Mesenchymal stem cell (in vitro differentiated cells and primary cell): ENCODE data around the gene AGXT.

Experiments
- DNase-seq: peaks from one replicate; pipeline ENCODE4 v3.0.0-alpha.2; 2013
- H2AFZ ChIP-seq: one replicate; pipeline ENCODE4 v1.6.1; 2013; ENCODE audit warnings: low read depth, mild to moderate bottlenecking, control low read depth, inconsistent platforms, low read length, moderate library complexity
- H2AK5ac ChIP-seq: 2 replicates; pipeline ENCODE4 v1.6.1; 2013; ENCODE audit warnings: low read length, moderate library complexity, mild to moderate bottlenecking, inconsistent platforms; ENCODE audit not compliant: severe bottlenecking
- H2BK120ac ChIP-seq: one replicate; pipeline ENCODE4 v1.6.1; 2013; ENCODE audit warnings: low read depth, mild to moderate bottlenecking, inconsistent platforms, low read length, moderate library complexity
- H2BK12ac ChIP-seq, 2 experiments: one replicate each; pipeline ENCODE4 v1.6.1; 2013; ENCODE audit warnings: inconsistent platforms in 2 of 2, low read length in 2 of 2, mild to moderate bottlenecking in 2 of 2, moderate library complexity in 2 of 2, control low read depth in 1 of 2
- H2BK15ac ChIP-seq: one replicate; pipeline ENCODE4 v1.6.1; 2013; ENCODE audit warnings: mild to moderate bottlenecking, low read depth, inconsistent platforms; ENCODE audit not compliant: poor library complexity, severe bottlenecking
- H2BK5ac ChIP-seq: 2 replicates; pipeline ENCODE4 v1.6.1; 2013; ENCODE audit warnings: low read depth, mild to moderate bottlenecking, low read length, control low read depth, inconsistent platforms; ENCODE audit not compliant: poor library complexity, severe bottlenecking
- H3K14ac ChIP-seq, 2 experiments: one replicate each; pipeline ENCODE4 v1.6.1; 2013; ENCODE audit warnings: inconsistent platforms in 2 of 2, low read length in 2 of 2, control low read depth in 1 of 2, mild to moderate bottlenecking in 1 of 2, moderate library complexity in 1 of 2
- H3K18ac ChIP-seq, 2 experiments: one replicate each; pipeline ENCODE4 v1.6.1; 2013; ENCODE audit warnings: inconsistent platforms in 2 of 2, low read length in 2 of 2, control low read depth in 1 of 2, low read depth in 1 of 2, mild to moderate bottlenecking in 1 of 2
- H3K23ac ChIP-seq, 2 experiments: one replicate each; pipeline ENCODE4 v1.6.1; 2013; ENCODE audit warnings: inconsistent platforms in 2 of 2, low read length in 2 of 2, mild to moderate bottlenecking in 2 of 2, moderate library complexity in 2 of 2, control low read depth in 1 of 2
- H3K27ac ChIP-seq: 2 replicates; pipeline ENCODE4 v1.5.1; 2013; ENCODE audit warnings: mild to moderate bottlenecking, moderate library complexity, low read length, control low read depth, inconsistent platforms; ENCODE audit not compliant: poor library complexity, severe bottlenecking
- H3K27me3 ChIP-seq, 2 experiments: 2 replicates each; pipeline versions ENCODE4 v1.6.1 to v1.7.0; 2013; ENCODE audit warnings: low read length in 2 of 2, mild to moderate bottlenecking in 2 of 2, moderate library complexity in 2 of 2, control low read depth in 1 of 2, inconsistent platforms in 1 of 2; ENCODE audit not compliant: control insufficient read depth in 1 of 2, insufficient read depth in 1 of 2
- H3K36me3 ChIP-seq, 2 experiments: 2 replicates each; pipeline versions ENCODE4 v1.6.1 to v1.7.0; 2013; ENCODE audit warnings: low read length in 2 of 2, control low read depth in 1 of 2, inconsistent platforms in 1 of 2, low read depth in 1 of 2, mild to moderate bottlenecking in 1 of 2; ENCODE audit not compliant: insufficient read depth in 2 of 2, control insufficient read depth in 1 of 2
- H3K4ac ChIP-seq, 2 experiments: one replicate each; pipeline ENCODE4 v1.6.1; 2013; ENCODE audit warnings: inconsistent platforms in 2 of 2, low read length in 2 of 2, mild to moderate bottlenecking in 2 of 2, moderate library complexity in 2 of 2, control low read depth in 1 of 2, low read depth in 1 of 2
- H3K4me1 ChIP-seq: 2 replicates; pipeline ENCODE4 v1.6.1; 2013; ENCODE audit warnings: low read depth, low read length, control low read depth; ENCODE audit not compliant: control insufficient read depth, insufficient read depth
- H3K4me2 ChIP-seq: 2 replicates; pipeline ENCODE4 v1.6.1; 2013; ENCODE audit warnings: low read length, mild to moderate bottlenecking, inconsistent platforms; ENCODE audit not compliant: poor library complexity, severe bottlenecking
- H3K4me3 ChIP-seq, 2 experiments: 2 replicates each; pipeline versions ENCODE4 v1.5.1 to v1.7.0; 2013; ENCODE audit warnings: low read length in 2 of 2, mild to moderate bottlenecking in 2 of 2, control low read depth in 1 of 2, low read depth in 1 of 2; ENCODE audit not compliant: insufficient read depth in 1 of 2
- H3K79me1 ChIP-seq: replicated peaks from 2 replicates; pipeline ENCODE4 v1.6.1; 2013; ENCODE audit warnings: mild to moderate bottlenecking, control low read depth, low read length, inconsistent platforms; ENCODE audit not compliant: poor library complexity, severe bottlenecking
- H3K9ac ChIP-seq: 2 replicates; pipeline ENCODE4 v1.7.0; 2013; ENCODE audit warnings: mild to moderate bottlenecking, low read length, moderate library complexity
- H3K9me3 ChIP-seq: 2 replicates; pipeline ENCODE4 v1.7.0; 2013; ENCODE audit warnings: mild to moderate bottlenecking, low read length; ENCODE audit not compliant: control insufficient read depth
- H4K8ac ChIP-seq: one replicate; pipeline ENCODE4 v1.6.1; 2013; ENCODE audit warnings: inconsistent platforms, mild to moderate bottlenecking, low read length, moderate library complexity
- H4K91ac ChIP-seq: one replicate; pipeline ENCODE4 v1.6.1; 2013; ENCODE audit warnings: mild to moderate bottlenecking, low read length, inconsistent platforms
- WGBS: methylation state at CpG from one replicate; pipeline ENCODE4 v1.1.7; 2013; ENCODE audit warnings: mixed read lengths; 5-methylcytosine and 5-hydroxymethylcytosine counted together

Gene AGXT

DNA sequence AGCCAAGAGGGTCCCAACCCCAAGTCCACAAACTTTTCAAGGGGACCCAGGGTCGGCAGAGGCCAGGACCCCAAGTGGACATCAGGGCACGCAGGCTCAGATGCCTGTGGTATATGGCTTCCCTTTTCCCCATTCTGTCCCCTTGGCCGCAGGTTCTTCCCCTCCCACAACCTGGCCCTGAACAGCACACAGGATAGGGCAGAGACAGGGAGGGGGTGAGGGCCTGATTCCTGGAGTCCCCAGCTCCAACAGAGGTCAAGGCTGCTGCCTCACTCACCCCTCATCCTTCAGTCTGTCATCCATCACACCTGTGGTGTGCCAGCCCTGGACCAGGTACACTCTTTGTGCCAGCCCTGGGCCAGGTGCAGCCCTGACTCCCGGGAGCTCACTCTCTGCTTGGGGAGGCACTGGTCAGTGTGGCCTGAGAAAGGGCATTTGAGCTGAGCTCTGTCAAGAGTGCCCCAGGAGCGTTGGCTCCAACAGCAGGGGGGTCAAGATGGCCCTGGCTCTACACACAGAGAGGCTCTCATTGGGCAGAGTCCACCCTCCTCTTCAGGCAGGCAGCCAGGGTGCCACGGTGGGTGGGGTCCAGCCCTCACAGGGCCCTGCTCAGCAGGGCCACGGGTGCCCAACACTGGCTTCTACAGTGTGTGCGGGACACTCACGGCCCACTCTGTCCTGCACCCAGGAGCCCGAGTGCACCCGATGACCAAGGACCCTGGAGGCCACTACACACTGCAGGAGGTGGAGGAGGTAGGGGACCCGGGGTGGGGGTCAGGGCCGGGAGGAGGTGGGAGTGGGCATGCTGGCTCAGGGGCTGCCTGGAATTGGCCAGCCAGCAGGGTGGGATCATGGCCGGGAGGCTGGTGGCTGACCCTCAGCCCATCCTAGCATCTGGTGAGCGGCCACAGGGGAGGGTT is 1.6 kb downstream of the AGXT start:
- Histone ChIP-seq H2AFZ (no peak overlapping the region), H3K4ac (no peak overlapping the region), H3K4me1 (peaks cover 3% of the 10 kb centered on the region), H3K4me2 (no peak overlapping the region), H3K27ac (no peak overlapping the region), H2AK5ac (no peak overlapping the region), H3K9ac (no peak overlapping the region), H3K9me3 (no peaks in the 10 kb centered on the region), H2BK15ac (no peak overlapping the region), H3K23ac (no peak overlapping the region), H3K79me1 (no peaks in the 10 kb centered on the region), H2BK12ac (no peak overlapping the region), H3K4me3 (no peak overlapping the region), H3K14ac (no peak overlapping the region), H3K36me3 (no peaks in the 10 kb centered on the region), H4K91ac (no peak overlapping the region), H4K8ac (no peak overlapping the region), H3K18ac (no peak overlapping the region), H2BK120ac (no peak overlapping the region), H3K27me3 (peaks cover 27 to 81% of the 10 kb centered on the region in 2 experiments), H2BK5ac (no peak overlapping the region)
- no peak for DNase-seq
- WGBS = 79% methylated on average over 14 of the region's 15 CpGs

DNA sequence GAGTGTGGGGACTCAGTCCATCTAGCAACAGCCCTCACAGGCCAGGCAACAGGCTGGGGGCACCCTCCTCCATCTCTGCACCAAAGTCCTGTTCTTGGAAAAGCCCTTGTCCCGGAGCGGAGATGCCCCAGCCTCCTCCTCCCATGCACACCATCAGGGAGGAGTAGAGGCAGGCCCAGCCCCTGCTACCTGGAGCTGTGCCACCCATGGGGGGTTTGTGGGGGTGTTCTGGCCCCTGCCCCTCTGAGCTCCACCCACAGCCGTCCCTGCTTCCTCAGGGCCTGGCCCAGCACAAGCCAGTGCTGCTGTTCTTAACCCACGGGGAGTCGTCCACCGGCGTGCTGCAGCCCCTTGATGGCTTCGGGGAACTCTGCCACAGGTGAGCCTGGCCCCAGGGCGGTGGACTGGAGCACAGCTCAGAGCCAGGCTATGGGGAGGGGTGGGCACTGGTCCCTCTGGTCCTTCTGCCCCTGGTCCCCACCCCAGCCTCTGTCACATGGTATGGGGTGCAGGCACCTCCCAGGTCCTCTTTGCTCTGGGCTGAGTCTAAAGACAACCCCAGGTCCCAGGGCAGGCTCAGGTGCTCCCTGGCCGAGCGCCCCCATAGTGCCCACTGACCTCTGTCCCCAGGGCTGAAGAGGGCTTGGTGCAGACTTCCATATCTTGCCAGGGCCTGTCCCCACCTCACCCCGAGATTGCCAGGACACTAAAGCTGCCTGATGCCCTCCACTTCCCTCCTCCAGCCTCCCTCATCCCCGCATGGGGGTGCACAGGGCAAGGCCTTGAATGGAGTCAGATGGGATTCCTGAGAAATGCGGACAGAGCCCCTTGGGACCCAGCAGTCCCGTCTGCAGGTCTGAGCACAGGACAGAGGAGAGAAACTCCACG is 2.7 kb downstream of the AGXT start:
- H3K27ac ChIP-seq = no peak overlapping the region
- H3K9ac ChIP-seq = no peak overlapping the region
- no peak overlapping the region for H3K18ac ChIP-seq
- H2AK5ac ChIP-seq = no peak overlapping the region
- H3K14ac ChIP-seq = no peak overlapping the region
- H3K4me2 ChIP-seq = no peak overlapping the region
- H2AFZ ChIP-seq = no peak overlapping the region
- WGBS = 77% methylated on average over 14 of the region's 16 CpGs
- no peak overlapping the region for H2BK5ac ChIP-seq
- no peak overlapping the region for H4K8ac ChIP-seq
- no peak overlapping the region for H2BK12ac ChIP-seq
- peaks cover 24 to 74% of the 10 kb centered on the region in 2 experiments for H3K27me3 ChIP-seq
- no peak for DNase-seq
- no peak overlapping the region for H3K23ac ChIP-seq
- peaks cover 3% of the 10 kb centered on the region for H3K4me1 ChIP-seq
- H3K79me1 ChIP-seq = no peaks in the 10 kb centered on the region
- H3K4ac ChIP-seq = no peak overlapping the region
- H3K4me3 ChIP-seq = no peak overlapping the region
- H3K36me3 ChIP-seq = no peaks in the 10 kb centered on the region
- H2BK120ac ChIP-seq = no peak overlapping the region
- H3K9me3 ChIP-seq = no peaks in the 10 kb centered on the region
- H4K91ac ChIP-seq = no peak overlapping the region
- no peak overlapping the region for H2BK15ac ChIP-seq

DNA sequence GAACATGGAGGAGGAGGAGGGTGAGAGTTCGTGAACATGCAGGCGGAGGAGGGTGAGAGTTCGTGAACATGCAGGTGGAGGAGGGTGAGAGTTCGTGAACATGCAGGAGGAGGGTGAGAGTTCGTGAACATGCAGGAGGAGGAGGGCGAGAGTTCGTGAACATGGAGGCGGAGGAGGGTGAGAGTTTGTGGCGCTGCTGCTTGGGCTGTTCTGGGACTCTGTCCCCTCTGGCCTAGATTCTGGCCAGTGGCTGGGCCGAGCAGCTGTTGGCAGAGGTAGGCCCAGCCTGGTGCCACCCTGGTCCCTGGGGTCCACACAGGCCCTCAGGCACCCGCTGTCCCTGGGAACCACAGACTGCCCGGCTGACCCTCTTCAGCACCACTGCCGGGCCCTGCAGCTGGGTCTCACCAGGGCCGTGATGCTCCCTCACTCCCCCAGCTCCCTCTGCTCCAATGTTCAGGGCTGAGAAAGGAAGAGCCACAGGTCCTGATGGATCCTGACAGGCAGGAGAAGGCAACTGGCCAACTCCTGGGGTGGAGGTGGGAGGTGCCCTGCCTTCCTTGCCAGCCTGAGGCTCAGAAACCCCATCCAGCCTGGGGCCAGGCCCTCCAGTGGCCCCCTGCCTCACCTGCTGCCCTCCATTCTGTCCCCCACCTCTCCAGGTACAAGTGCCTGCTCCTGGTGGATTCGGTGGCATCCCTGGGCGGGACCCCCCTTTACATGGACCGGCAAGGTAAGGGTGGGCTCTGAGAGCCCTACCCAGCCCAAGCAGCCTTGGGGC is 3.9 kb downstream of the AGXT start:
- peaks cover 3% of the 10 kb centered on the region for H3K4me1 ChIP-seq
- WGBS = 83% methylated on average over 15 of the region's 17 CpGs
- no peaks in the 10 kb centered on the region for H3K79me1 ChIP-seq
- no peaks in the 10 kb centered on the region for H3K36me3 ChIP-seq
- no peak overlapping the region for H3K23ac ChIP-seq
- no peak overlapping the region for H3K14ac ChIP-seq
- no peak overlapping the region for H3K27ac ChIP-seq
- no peak overlapping the region for H4K91ac ChIP-seq
- no peak overlapping the region for H4K8ac ChIP-seq
- no peak overlapping the region for H2BK5ac ChIP-seq
- H2BK12ac ChIP-seq = no peak overlapping the region
- H2BK120ac ChIP-seq = no peak overlapping the region
- no peak overlapping the region for H3K18ac ChIP-seq
- no peak overlapping the region for H3K4me2 ChIP-seq
- H3K4ac ChIP-seq = no peak overlapping the region
- peaks cover 15 to 62% of the 10 kb centered on the region in 2 experiments for H3K27me3 ChIP-seq
- H3K9me3 ChIP-seq = no peaks in the 10 kb centered on the region
- H2AK5ac ChIP-seq = no peak overlapping the region
- H2AFZ ChIP-seq = no peak overlapping the region
- no peak overlapping the region for H2BK15ac ChIP-seq
- H3K4me3 ChIP-seq = no peak overlapping the region
- no peak overlapping the region for H3K9ac ChIP-seq
- DNase-seq = no peak
